Measurements from ENCODE around the gene RYR3. TPM values are rescaled to one million over a fixed set of nuclear protein-coding genes. Genes with fewer than 3 reads are reported as not detected.
A peak's percentile ranks its signal among the peaks of the same experiment; 100 is the strongest.

The RYR3 gene
- total and polyA plus RNA-seq, 7 donors = 2.5 to 159 (median 24.0) TPM

DNA sequence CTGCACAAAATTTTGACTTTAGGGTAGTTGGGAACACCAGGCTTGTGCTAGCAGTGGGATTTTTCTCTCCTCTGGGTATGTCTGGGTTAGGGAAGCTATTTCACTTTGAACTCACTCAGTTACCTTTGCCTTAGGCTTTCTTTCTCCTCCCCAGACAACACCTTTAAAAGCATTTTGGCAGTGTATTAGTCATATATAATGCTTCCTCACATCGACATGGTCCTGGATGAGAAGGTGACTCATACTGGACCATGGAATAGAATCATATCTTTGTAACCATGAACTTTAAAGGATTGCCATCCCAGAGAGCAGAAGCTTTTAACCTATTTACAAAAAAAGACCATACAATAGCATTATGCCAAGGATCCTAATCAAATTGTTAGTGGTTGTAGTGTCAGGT lies 2.7 kb downstream of the RYR3 start:
- peaks cover 6% of the 10 kb centered on the region for H3K4me1 ChIP-seq
- H3K27ac ChIP-seq = peak overlapping the region; percentile 24
- no peak overlapping the region for H3K4me3 ChIP-seq
- TF ChIP-seq, protein P1, sequence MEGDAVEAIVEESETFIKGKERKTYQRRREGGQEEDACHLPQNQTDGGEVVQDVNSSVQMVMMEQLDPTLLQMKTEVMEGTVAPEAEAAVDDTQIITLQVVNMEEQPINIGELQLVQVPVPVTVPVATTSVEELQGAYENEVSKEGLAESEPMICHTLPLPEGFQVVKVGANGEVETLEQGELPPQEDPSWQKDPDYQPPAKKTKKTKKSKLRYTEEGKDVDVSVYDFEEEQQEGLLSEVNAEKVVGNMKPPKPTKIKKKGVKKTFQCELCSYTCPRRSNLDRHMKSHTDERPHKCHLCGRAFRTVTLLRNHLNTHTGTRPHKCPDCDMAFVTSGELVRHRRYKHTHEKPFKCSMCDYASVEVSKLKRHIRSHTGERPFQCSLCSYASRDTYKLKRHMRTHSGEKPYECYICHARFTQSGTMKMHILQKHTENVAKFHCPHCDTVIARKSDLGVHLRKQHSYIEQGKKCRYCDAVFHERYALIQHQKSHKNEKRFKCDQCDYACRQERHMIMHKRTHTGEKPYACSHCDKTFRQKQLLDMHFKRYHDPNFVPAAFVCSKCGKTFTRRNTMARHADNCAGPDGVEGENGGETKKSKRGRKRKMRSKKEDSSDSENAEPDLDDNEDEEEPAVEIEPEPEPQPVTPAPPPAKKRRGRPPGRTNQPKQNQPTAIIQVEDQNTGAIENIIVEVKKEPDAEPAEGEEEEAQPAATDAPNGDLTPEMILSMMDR (IDR thresholded peaks at IDR 0.05) = no peak
- intact Hi-C loops (cut with DNase I) = loop anchor here in 1 of 2 donors (5.0 kb wide), 1 partner anchor 79 kb away; no protein-coding TSS in a partner anchor
- H3K9me3 ChIP-seq = no peaks in the 10 kb centered on the region
- DNase-seq (no peak), ATAC-seq (no peak)
- H3K27me3 ChIP-seq (ENCODE audit: insufficient read depth in 3 of 3, low read length in 2 of 3) = peaks cover 0 to 19% (median 11%) of the 10 kb centered on the region in 3 donors
- no peaks in the 10 kb centered on the region for H3K36me3 ChIP-seq (ENCODE audit: insufficient read depth in 1 of 2, low read depth in 1 of 2)
- 32 to 50% (median 34%) methylated on average over 1 of the region's 1 CpG for WGBS, 3 donors

DNA sequence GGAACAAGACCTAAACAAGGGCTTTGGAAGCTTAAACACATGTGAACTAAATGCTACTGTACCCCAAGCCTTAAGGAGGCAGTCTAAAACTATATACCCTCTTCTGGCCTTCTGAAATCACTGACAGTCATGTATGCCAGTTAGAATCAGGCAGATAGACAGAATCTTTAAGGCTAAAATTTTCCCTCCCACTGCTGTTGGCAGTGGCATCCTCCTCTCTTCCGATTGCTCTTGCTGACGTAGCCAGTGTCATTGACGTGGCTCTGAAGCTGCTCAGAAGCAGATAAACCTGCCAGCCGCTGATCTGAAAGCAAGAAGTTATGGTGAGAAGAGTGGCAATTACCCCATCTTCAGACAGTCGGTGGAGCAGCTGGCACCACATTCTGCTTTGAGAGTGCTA lies 3.3 kb downstream of the RYR3 start:
- H3K36me3 ChIP-seq (ENCODE audit: insufficient read depth in 1 of 2, low read depth in 1 of 2) = no peaks in the 10 kb centered on the region
- H3K4me1 ChIP-seq = peaks cover 6% of the 10 kb centered on the region
- TF ChIP-seq, protein P1 (IDR thresholded peaks at IDR 0.05) = no peak
- DNase-seq (no peak), ATAC-seq (no peak)
- H3K9me3 ChIP-seq = no peaks in the 10 kb centered on the region
- intact Hi-C loops (cut with DNase I) = loop anchor here in 1 of 2 donors (5.0 kb wide), 1 partner anchor 78 kb away; no protein-coding TSS in a partner anchor
- H3K4me3 ChIP-seq = no peak overlapping the region
- peaks cover 0 to 18% (median 11%) of the 10 kb centered on the region in 3 donors for H3K27me3 ChIP-seq (ENCODE audit: insufficient read depth in 3 of 3, low read length in 2 of 3)
- WGBS, 3 donors = 73 to 84% (median 80%) methylated on average over 5 of the region's 5 CpGs
- peak overlapping the region; percentile 24 for H3K27ac ChIP-seq

DNA sequence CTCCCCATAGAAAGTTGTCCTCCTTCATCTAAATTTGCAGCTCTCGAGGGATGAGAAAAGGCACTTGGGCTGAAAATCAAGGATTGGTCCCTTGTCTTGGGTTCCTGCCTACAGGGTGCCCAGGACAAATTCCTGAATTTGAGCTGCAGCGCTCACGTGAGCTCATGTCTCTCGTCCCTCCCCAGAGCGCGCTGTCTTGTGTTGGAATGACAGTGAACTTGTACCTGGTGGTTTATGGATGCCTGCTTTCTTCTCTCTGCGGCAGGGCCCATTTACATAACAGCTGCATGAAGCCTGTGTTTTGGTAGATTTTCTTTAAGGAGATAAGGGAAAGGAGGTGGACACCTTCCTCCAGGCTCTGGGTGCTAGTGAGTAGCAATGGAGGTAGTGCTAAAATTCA lies 4.3 kb downstream of the RYR3 start:
- TF ChIP-seq, protein P1 (IDR thresholded peaks at IDR 0.05) = no peak
- Histone ChIP-seq H3K9me3 (no peaks in the 10 kb centered on the region), H3K4me3 (no peak overlapping the region), H3K4me1 (peaks cover 6% of the 10 kb centered on the region), H3K27me3 (ENCODE audit: insufficient read depth in 3 of 3, low read length in 2 of 3) (peaks cover 0 to 9% (median 8%) of the 10 kb centered on the region in 3 donors), H3K36me3 (ENCODE audit: insufficient read depth in 1 of 2, low read depth in 1 of 2) (no peaks in the 10 kb centered on the region), H3K27ac (no peak overlapping the region)
- WGBS, 3 donors = 73 to 91% (median 84%) methylated on average over 7 of the region's 7 CpGs
- ATAC-seq (no peak), DNase-seq (no peak)
- intact Hi-C loops (cut with DNase I) = no loop called here

DNA sequence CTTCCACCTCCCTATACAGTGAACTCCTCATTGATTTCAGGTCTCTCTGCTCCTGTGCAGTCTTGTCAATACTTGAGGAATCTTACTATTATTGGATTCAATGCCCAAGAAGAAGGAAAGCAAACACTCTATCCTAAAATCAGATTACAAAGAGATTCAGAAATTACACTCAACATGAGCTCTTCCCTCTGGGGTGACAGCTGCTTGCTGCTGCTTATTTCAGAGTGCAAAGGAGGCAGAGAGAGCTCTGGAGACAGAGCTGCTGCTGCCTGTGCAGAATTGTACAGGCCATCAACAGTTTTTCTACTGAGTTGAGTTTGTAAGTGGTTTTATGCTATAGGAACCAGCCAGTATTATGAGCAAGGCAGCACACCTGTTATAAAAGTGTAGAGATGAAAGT lies 7.1 kb downstream of the RYR3 start:
- no peaks in the 10 kb centered on the region for H3K27me3 ChIP-seq (ENCODE audit: insufficient read depth in 3 of 3, low read length in 2 of 3)
- H3K36me3 ChIP-seq (ENCODE audit: insufficient read depth in 1 of 2, low read depth in 1 of 2) = no peaks in the 10 kb centered on the region
- DNase-seq = no peak
- no peak overlapping the region for H3K27ac ChIP-seq
- peaks cover 6% of the 10 kb centered on the region for H3K4me1 ChIP-seq
- intact Hi-C loops (cut with DNase I) = no loop called here
- H3K4me3 ChIP-seq = no peak overlapping the region
- no peak for ATAC-seq
- no peaks in the 10 kb centered on the region for H3K9me3 ChIP-seq
- TF ChIP-seq, protein P1 (IDR thresholded peaks at IDR 0.05) = no peak

DNA sequence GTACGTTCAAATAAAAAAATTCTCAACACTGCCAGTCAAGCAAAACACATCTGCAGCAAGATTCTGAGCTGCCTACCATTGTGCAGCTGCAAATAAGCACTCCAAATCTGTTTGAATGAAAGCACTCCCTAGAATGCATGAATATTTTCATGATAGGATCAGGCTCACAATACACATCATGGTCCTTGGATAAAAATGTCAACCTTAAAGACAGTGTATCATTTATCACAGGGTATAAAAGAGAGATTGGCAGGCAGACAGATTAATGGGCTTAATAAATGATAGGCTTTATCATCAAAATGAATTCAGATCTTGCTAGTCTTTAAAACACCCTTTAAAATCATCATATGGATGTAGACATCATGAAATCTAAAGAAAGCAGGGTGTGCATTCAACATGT lies 9.2 kb downstream of the RYR3 start:
- Histone ChIP-seq H3K27me3 (ENCODE audit: insufficient read depth in 3 of 3, low read length in 2 of 3) (no peaks in the 10 kb centered on the region), H3K4me3 (no peak overlapping the region), H3K36me3 (ENCODE audit: insufficient read depth in 1 of 2, low read depth in 1 of 2) (no peaks in the 10 kb centered on the region), H3K27ac (no peak overlapping the region), H3K4me1 (no peaks in the 10 kb centered on the region), H3K9me3 (no peaks in the 10 kb centered on the region)
- no peak for DNase-seq
- WGBS, 3 donors = 81 to 89% (median 83%) methylated on average over 1 of the region's 1 CpG
- no peak for ATAC-seq
- TF ChIP-seq, protein P1 (IDR thresholded peaks at IDR 0.05) = no peak
- intact Hi-C loops (cut with DNase I) = no loop called here

All from psoas muscle (tissue), 8 donors.